HTR-8/SVneo (cell line): ENCODE results near the gene FBRSL1.

Source experiments
- DNase-seq: peaks from one replicate; pipeline ENCODE4 v3.0.0; 2011; ENCODE audit warnings: low spot score, mixed read lengths; ENCODE audit not compliant: insufficient read length
- FAIRE-seq: peaks from 2 replicates; lab custom pipeline; 2011; peaks lifted over from hg19 to GRCh38; lab: Jason Lieb, UNC

FBRSL1 gene

DNA sequence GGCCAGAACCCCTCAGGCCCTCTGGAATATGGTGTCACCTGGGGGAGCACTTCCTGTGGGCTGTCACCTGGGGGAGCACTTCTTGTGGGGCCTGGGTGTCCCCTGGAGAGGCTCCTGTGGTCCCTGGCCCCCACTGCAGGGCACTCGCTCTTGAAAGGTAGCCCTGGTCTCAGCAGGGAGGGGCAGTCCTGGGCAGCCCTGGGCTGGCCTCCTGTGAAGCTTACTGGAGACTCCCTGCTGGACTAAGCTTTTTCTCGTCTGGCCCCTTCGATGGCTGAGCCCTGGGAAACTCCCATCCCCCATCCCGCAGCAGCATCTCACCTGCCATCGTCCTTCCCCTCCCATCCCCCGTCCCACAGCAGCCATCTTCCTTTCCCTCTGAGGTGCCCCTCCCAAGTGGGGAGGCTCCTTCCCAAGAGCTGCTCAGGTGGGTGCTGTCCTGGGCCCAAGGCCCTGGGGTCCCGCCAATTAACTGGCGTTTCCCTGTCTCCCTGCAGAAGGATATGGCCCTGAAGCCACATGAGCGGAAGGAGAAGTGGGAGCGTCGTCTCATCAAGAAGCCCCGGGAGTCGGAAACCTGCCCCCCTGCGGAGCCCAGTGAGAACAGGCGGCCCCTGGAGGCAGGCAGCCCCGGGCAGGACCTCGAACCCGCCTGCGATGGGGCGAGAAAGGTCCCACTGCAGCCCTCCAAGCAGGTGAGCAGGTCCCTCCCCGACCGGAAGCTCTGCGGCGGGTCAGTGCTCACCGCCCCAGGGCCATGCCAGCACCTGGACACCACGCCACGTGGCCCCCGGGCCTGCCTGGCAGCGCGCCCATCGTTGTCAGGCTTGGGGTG lies 17.9 kb downstream of the FBRSL1 start:
- FAIRE-seq (no peak), DNase-seq (no peak)

DNA sequence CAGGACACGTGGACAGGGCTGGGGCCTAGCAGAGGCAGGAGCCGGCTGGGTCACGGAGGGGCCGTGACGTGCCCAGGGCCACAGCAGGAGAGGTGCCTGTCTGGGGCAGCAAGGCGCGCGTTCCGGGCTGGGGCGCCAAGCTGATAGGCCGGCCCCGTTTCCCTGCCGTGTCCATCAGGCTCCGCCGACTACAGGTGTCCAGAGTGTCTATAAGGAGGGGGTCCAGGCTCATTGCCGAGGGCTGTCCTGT lies 18.5 kb downstream of the FBRSL1 start:
- no peak for DNase-seq

GRCh38 chr12:132508860-132509732 lies 19.1 kb downstream of the FBRSL1 start:
- DNase-seq (no peak), FAIRE-seq (no peak)

More for the DNA sequence above, 18.5 kb downstream of the FBRSL1 start:
- FAIRE-seq = no peak

- DNase-seq (no peak), FAIRE-seq (no peak)
Observed at GRCh38 chr12:132510111-132510724, 20.3 kb downstream of the FBRSL1 start.

DNA sequence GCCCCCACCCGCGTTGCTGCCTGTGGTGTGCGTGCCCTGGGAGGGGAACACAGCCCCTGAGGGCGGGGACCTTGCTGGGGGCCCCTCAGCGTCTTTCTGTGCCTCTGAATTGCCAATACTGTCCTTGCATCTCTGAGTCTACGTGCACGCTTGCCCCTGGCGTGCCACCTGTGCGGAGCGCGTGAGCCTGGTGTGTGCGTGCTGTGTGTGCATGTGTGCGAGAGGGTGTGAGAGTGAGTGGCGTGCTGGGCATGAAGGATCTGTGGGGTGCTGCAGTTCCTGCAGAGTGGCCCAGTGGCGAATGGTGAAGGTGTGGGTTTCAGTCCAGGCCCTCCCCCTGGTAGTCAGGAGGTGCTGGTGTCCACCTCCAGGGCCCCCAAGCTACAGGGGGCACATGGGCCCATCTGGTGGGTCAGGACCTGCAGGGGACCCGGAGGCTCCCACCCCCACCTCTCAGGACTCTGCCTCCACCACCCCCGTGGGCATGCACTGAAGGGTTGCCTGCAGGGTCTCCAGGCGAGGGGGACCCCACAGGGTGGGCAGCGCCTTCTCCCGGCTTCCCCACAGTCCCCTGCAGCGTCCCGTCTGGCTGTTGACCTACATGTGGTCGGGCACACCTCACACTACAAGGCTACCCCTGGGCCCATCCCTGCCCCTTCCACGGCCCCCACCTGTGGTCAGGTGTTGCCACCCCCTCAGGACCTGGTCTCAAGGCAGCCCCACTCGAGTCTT lies 21.0 kb downstream of the FBRSL1 start:
- FAIRE-seq = no peak
- no peak for DNase-seq

DNA sequence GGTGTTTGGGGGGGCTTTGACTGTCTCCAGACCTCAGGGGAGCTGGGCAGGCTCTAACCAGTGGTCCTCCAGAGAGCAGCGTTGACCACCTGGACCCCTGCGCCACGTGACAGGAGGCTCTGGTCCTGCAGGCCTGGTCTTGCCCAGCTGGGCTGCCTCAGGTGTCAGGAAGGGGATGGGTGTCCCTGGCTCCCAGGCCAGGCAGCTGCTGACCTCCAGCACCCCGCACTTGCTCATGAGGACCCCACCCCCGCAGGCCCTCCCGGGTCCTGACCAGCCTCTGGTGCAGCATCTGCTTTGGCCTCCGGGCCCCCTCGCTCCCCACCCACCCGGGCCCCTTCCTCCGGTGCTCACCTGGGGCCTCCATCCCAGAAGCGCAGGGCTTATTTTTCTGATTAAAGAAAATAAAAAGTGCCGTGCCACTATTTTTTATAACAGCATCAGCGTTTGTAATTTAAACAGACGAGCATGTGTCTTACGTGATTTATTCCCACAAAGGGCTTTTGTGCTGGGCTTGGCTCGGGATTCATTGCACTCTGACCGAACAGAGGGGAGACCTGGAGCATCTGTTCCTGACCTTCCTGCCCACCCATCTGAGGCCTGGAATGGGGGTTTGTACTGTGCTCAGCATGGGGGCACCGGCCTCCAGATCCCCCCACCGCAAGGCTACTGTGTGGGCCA lies 21.7 kb downstream of the FBRSL1 start:
- DNase-seq = no peak
- FAIRE-seq = no peak

DNA sequence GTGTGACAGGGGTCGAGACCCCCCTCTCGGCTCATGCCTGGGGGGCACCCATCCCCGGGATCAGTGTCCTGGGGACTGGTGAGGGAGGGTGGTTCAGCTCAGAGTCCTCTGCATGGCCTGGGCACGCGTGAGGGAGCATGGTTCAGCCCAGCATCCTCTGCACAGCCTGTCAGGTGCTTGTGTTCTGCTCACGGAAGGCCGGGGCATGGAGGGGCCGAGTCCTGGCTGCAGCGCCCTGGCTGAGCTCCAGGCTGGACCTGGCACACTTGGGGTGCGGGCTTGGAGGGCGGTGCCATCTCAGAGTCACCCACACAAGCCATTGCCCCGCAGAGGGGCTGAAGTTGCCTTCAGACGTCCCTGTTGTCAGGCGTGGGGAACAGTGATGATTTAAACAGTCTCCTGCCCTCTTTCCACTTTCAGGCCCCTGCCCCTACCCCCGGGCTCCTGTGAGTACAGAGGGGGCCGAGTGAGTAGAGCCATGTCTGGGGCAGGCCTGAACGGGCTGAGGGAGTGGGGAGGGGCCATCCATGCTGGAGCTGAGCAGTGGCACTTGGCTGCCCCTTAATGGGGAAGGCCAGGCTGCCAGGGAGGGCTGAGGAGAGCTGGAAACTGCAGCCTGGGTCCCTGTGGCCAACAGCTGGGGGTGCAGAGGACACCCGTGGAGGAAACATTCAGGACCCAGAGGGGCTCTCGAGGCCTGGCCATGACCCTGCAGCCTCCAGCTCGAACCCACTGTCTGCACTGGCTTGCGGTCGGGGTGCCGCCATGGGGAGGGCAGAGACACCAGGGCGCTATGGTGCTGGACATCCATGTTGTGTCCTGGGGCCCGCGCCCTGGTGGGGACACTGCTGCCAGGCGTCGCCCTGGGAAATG lies 22.5 kb downstream of the FBRSL1 start:
- DNase-seq (no peak), FAIRE-seq (no peak)

DNA sequence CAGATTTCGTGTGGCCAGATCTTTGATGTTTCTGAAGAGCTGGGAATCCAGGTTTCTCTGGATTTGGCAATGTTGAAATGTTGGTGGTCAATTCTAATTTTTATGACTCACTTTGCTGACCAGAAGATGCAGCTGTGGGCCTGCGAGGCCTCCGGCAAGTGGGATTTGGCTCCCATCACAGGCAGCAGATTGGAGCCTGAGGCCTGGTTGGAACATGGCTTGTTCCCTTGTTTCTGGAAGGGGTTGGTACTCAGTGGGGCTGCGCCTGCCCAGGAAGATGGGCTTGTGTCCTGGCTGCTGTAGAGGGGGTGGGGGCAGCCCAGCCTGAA lies 23.1 kb downstream of the FBRSL1 start:
- FAIRE-seq (no peak), DNase-seq (no peak)

GRCh38 chr12:132513458-132514135 lies 23.6 kb downstream of the FBRSL1 start:
- DNase-seq (no peak), FAIRE-seq (no peak)

DNA sequence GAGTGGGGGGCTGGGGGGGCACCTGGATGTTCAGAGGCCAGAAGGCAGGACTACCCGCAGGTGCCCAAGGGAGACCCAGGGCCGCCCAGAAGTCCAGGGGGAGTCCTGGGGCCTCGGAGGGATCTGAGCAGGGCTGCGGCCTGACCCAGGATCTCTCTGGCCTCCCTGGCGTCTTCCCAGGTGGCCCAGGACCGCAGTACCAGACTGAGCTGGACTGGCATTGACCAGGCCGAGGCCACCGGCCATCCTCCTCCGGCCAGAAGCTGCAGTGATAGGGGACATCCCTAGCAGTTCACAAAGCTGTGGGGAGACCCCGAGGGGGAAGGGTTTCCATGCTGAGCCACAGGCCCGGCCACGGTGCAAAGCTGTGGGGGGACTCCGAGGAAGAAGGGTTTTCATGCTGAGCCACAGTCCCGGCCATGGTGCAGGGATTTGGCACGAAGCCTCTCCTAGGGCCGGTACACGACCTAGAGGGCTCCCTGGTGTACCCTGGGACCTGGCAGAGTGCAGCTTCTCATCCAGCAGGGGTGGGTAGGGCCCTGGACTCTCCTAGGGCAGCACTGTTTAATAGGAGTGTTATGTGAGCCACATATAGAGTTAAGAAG lies 24.4 kb downstream of the FBRSL1 start:
- DNase-seq (no peak), FAIRE-seq (no peak)

DNA sequence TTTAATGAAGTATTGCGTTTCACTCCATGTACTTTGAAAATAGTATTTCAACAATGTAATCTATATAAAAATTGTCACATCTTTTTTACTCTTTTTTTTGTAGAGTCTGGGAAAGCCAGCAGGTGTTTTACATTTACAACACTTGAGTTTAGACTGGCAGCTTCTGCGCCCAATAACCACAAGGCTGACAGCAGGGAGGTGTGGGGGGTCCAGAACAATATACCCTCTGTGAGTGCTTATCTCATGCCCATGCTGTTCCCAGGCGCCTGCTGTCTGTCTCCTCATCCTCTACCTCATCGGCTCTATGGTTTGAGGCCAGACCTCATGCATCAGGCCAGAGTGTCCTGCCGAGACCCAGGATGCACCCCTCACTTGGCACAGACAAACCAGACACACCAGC lies 24.9 kb downstream of the FBRSL1 start:
- FAIRE-seq (no peak), DNase-seq (no peak)

DNA sequence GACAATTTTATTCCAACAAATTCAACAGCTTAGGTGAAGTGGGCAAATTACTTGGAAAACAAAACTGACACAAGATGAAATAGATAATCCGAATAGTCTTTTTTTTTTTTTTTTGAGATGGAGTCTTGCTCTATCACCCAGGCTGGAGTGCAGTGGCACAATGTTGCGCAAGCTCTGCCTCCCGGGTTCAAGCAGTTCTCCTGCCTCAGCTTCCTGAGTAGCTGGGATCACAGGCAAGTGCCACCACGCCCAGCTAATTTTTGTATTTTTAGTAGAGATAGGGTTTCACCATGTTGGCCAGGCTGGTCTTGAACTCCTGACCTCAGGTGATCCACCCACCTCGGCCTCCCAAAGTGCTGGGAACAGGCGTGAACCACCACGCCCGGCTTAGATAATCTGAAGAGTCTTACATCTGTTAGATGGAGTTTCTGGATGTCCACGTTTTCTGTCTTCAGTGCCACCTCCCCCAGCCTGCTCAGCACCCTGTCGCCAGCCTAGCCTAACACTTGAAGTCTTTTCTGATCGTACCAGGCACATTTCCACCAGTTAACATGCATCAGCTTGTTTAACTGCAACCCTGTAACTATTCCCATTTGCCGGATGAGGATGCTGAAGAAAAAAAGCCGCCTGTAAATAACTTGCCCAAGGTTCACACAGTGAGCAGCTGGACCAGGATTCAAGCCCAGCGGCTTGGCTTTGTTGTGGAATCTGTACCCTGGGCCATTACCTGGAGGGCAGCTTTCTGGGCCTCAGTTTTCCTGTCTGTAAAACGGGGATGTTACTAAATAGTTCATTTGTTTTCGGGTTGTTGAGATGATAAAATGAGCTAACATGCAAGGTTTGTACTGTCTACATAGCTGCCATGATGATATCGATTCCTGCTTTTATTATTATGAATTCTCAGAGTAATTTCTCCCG lies 26.4 kb downstream of the FBRSL1 start:
- no peak for FAIRE-seq

DNA sequence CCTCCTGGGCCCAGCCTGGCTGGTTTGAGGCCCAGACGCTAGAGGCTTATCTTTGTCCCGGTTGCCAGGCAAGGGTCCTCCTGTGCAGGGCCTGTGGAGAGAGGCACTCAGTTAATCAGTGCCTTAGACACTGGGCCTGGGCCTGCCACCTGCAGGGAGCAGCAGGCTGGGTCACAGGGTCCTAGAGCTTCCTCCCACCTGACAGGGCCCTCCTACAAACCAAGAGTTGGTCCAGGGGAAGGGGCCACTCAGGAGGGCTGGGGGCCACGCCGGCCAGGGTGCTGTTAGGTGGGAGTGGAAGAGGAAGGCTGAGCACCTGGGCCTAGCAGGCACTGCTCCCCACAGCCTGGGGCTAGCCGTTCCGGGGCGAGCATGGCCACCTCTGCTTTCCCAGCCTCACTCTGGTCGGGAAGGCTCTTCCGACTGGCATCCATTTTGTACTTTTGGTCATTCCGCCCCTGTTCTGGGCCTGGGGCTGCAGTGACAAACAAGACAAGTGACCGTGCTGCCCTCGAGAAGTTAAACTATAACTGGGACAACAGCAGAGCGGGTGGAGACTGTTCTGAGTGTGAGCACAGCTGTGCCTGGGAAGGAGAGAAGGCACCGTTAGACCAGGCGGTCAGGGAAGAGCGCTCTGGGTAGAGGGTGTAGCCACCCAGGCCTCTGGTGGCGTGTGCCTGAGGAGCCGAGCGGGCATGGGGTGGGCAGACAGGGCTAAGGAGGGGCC lies 27.2 kb downstream of the FBRSL1 start:
- DNase-seq = no peak
- no peak for FAIRE-seq

More for the DNA sequence above, 26.4 kb downstream of the FBRSL1 start:
- DNase-seq = no peak

DNA sequence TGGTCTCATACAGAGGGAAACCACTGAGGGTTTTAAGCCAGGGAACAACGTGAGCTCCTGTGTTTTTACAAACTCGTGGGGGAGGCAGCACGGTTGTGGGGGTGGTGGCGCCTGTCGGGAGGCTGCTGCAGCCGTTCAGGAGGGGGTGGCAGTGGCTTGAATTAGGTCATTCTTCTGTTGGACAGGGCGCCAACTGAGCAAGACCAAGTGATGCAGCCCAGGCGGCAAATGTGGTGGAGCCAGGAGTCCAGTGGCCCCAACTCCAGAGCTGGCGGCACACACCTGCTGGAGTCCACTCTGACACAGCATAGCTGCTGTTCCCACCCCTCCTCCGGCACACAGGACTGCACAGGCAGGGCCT lies 27.8 kb downstream of the FBRSL1 start:
- DNase-seq = no peak
- FAIRE-seq = no peak

DNA sequence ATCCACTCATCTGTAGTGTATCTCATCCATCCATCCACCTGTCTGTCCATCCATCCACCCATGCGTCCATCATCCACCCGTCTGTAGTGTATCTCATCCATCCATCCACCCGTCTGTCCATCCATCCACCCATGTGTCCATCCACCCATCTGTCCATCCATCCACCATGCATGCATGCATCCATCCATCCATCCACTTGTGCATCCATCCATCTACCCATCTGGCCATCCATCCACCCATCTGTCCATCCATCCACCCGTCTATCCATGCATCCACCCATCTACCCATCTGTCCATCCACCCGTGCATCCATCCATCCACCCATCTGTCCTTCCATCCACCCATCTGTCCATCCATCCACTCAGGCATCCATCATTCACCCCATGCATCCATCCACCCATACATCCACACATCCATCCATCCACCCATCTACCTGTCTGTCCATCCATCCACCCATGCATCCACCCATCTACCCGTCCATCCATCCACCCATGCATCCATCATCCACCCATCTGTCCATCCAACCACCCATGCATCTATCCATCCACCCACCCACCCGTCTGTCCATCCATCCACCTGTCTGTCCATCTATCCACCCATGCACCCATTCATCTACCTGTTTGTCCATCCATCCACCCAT lies 28.5 kb downstream of the FBRSL1 start:
- FAIRE-seq (no peak), DNase-seq (no peak)
